GM12892 (cell line): Measurements from ENCODE around the gene MTUS2.

Experiments
- DNase-seq: peaks from one replicate; pipeline ENCODE4 v3.0.0; 2011; ENCODE audit not compliant: insufficient read length
- FAIRE-seq: peaks from 2 replicates; lab custom pipeline; 2011; peaks lifted over from hg19 to GRCh38; lab: Jason Lieb, UNC
- POLR2A ChIP-seq: IDR thresholded peaks from 2 replicates; pipeline ENCODE4 v1.6.1; 2011; ENCODE audit warnings: low read depth, low read length, control low read depth
- POLR2AphosphoS5 ChIP-seq: IDR thresholded peaks from 2 replicates; pipeline ENCODE4 v1.6.1; 2011; ENCODE audit warnings: low read depth, low read length, control low read depth
- TAF1 ChIP-seq: IDR thresholded peaks from 2 replicates; pipeline ENCODE4 v1.6.1; 2011; ENCODE audit warnings: low read depth, mild to moderate bottlenecking, control low read depth, low read length, borderline replicate concordance

MTUS2 gene

GRCh38 chr13:28865149-28865744 lies 45.1 kb downstream of the MTUS2 start:
- no peak for DNase-seq
- FAIRE-seq: no peak
- no peak for TF ChIP-seq POLR2AphosphoS5
- TF ChIP-seq TAF1: no peak
- no peak for TF ChIP-seq POLR2A

- FAIRE-seq: no peak
- TF ChIP-seq POLR2A: no peak
- TF ChIP-seq TAF1: no peak
- no peak for TF ChIP-seq POLR2AphosphoS5
Measured at GRCh38 chr13:28865951-28866350, 45.8 kb downstream of the MTUS2 start.

GRCh38 chr13:28866932-28867331 lies 46.8 kb downstream of the MTUS2 start:
- TF ChIP-seq TAF1 (no peak), POLR2AphosphoS5 (no peak), POLR2A (no peak)
- DNase-seq (no peak), FAIRE-seq (no peak)

More at GRCh38 chr13:28865951-28866350, 45.8 kb downstream of the MTUS2 start:
- no peak for DNase-seq

- TF ChIP-seq POLR2A (no peak), POLR2AphosphoS5 (no peak), TAF1 (no peak)
- FAIRE-seq: no peak
- no peak for DNase-seq
Measured at GRCh38 chr13:28867564-28867963, 47.4 kb downstream of the MTUS2 start.

- FAIRE-seq (no peak), DNase-seq (no peak)
- TF ChIP-seq POLR2AphosphoS5: no peak
- TF ChIP-seq TAF1: no peak
- no peak for TF ChIP-seq POLR2A
Measured at GRCh38 chr13:28872427-28873176, 52.5 kb downstream of the MTUS2 start.

- TF ChIP-seq POLR2A (no peak), POLR2AphosphoS5 (no peak), TAF1 (no peak)
- FAIRE-seq (no peak), DNase-seq (no peak)
Measured at GRCh38 chr13:28875846-28876615, 55.9 kb downstream of the MTUS2 start.

- no peak for DNase-seq
- no peak for FAIRE-seq
- no peak for TF ChIP-seq TAF1
- TF ChIP-seq POLR2AphosphoS5: no peak
- TF ChIP-seq POLR2A: no peak
Measured at GRCh38 chr13:28877408-28877807, 57.3 kb downstream of the MTUS2 start.

- FAIRE-seq (no peak), DNase-seq (no peak)
- TF ChIP-seq POLR2AphosphoS5 (no peak), POLR2A (no peak), TAF1 (no peak)
Measured at GRCh38 chr13:28885181-28885580, 65.0 kb downstream of the MTUS2 start.

GRCh38 chr13:28889086-28889732 lies 69.1 kb downstream of the MTUS2 start:
- DNase-seq (no peak), FAIRE-seq (no peak)
- TF ChIP-seq POLR2AphosphoS5 (no peak), POLR2A (no peak), TAF1 (no peak)

- DNase-seq (no peak), FAIRE-seq (no peak)
- TF ChIP-seq TAF1: no peak
- no peak for TF ChIP-seq POLR2A
- TF ChIP-seq POLR2AphosphoS5: no peak
Measured at GRCh38 chr13:28890712-28891111, 70.6 kb downstream of the MTUS2 start.

GRCh38 chr13:28918030-28918429 lies 97.9 kb downstream of the MTUS2 start:
- DNase-seq (no peak), FAIRE-seq (no peak)
- TF ChIP-seq POLR2AphosphoS5 (no peak), TAF1 (no peak)
